Skeletal muscle satellite cell (primary cell): ENCODE data around the gene AJAP1.

ENCODE experiments used
- H3K27me3 ChIP-seq: 2 replicates; pipeline ENCODE4 v1.7.0; 2013; ENCODE audit warnings: low read length; ENCODE audit not compliant: control insufficient read depth, insufficient read depth
- H3K36me3 ChIP-seq: 2 replicates; pipeline ENCODE4 v1.7.0; 2013; ENCODE audit warnings: mild to moderate bottlenecking, control low read depth, low read length; ENCODE audit not compliant: insufficient read depth
- H3K4me1 ChIP-seq: 2 replicates; pipeline ENCODE4 v1.7.0; 2013; ENCODE audit warnings: low read length; ENCODE audit not compliant: control insufficient read depth, insufficient read depth
- H3K4me2 ChIP-seq: 2 replicates; pipeline ENCODE4 v1.7.0; 2013; ENCODE audit warnings: mild to moderate bottlenecking, low read length
- H3K4me3 ChIP-seq: 2 replicates; pipeline ENCODE4 v1.7.0; 2013; ENCODE audit warnings: low read length
- H3K9ac ChIP-seq: 2 replicates; pipeline ENCODE4 v1.7.0; 2013; ENCODE audit warnings: mild to moderate bottlenecking, low read depth, low read length, moderate library complexity
- H3K9me3 ChIP-seq: replicated peaks from 2 replicates; pipeline ENCODE4 v1.7.0; 2013; ENCODE audit warnings: mild to moderate bottlenecking, control low read depth, low read length

Gene AJAP1

GRCh38 chr1:4697801-4698200 lies 43.4 kb downstream of the AJAP1 start:
- no peak overlapping the region for H3K9ac ChIP-seq
- H3K27me3 ChIP-seq = no peaks in the 10 kb centered on the region
- H3K9me3 ChIP-seq = peaks cover 26% of the 10 kb centered on the region
- H3K4me3 ChIP-seq = no peak overlapping the region
- H3K36me3 ChIP-seq = no peaks in the 10 kb centered on the region
- H3K4me1 ChIP-seq = no peaks in the 10 kb centered on the region
- H3K4me2 ChIP-seq = no peak overlapping the region

GRCh38 chr1:4698911-4699310 lies 44.5 kb downstream of the AJAP1 start:
- no peak overlapping the region for H3K4me3 ChIP-seq
- no peak overlapping the region for H3K4me2 ChIP-seq
- H3K27me3 ChIP-seq = no peaks in the 10 kb centered on the region
- peaks cover 23% of the 10 kb centered on the region for H3K9me3 ChIP-seq
- H3K36me3 ChIP-seq = no peaks in the 10 kb centered on the region
- no peaks in the 10 kb centered on the region for H3K4me1 ChIP-seq
- no peak overlapping the region for H3K9ac ChIP-seq

- no peak overlapping the region for H3K4me3 ChIP-seq
- no peaks in the 10 kb centered on the region for H3K36me3 ChIP-seq
- H3K4me2 ChIP-seq = no peak overlapping the region
- H3K27me3 ChIP-seq = no peaks in the 10 kb centered on the region
- no peak overlapping the region for H3K9ac ChIP-seq
- no peaks in the 10 kb centered on the region for H3K4me1 ChIP-seq
- H3K9me3 ChIP-seq = peaks cover 18% of the 10 kb centered on the region
These were observed 45.2 kb downstream of the AJAP1 start for GRCh38 chr1:4699376-4700301.

GRCh38 chr1:4700801-4701200 lies 46.4 kb downstream of the AJAP1 start:
- Histone ChIP-seq H3K4me1 (no peaks in the 10 kb centered on the region), H3K4me3 (no peak overlapping the region), H3K27me3 (no peaks in the 10 kb centered on the region), H3K9ac (no peak overlapping the region), H3K36me3 (no peaks in the 10 kb centered on the region), H3K4me2 (no peak overlapping the region), H3K9me3 (peaks cover 15% of the 10 kb centered on the region)

- no peak overlapping the region for H3K4me2 ChIP-seq
- no peaks in the 10 kb centered on the region for H3K4me1 ChIP-seq
- no peaks in the 10 kb centered on the region for H3K36me3 ChIP-seq
- no peaks in the 10 kb centered on the region for H3K27me3 ChIP-seq
- peaks cover 14% of the 10 kb centered on the region for H3K9me3 ChIP-seq
- H3K9ac ChIP-seq = no peak overlapping the region
- no peak overlapping the region for H3K4me3 ChIP-seq
These were observed 46.9 kb downstream of the AJAP1 start for GRCh38 chr1:4701276-4701675.

- peaks cover 19% of the 10 kb centered on the region for H3K9me3 ChIP-seq
- H3K4me1 ChIP-seq = no peaks in the 10 kb centered on the region
- H3K36me3 ChIP-seq = no peaks in the 10 kb centered on the region
- H3K9ac ChIP-seq = no peak overlapping the region
- no peak overlapping the region for H3K4me3 ChIP-seq
- H3K27me3 ChIP-seq = no peaks in the 10 kb centered on the region
- no peak overlapping the region for H3K4me2 ChIP-seq
These were observed 48.1 kb downstream of the AJAP1 start for GRCh38 chr1:4702464-4702863.

GRCh38 chr1:4702932-4703331 lies 48.5 kb downstream of the AJAP1 start:
- H3K27me3 ChIP-seq = no peaks in the 10 kb centered on the region
- no peaks in the 10 kb centered on the region for H3K36me3 ChIP-seq
- H3K4me1 ChIP-seq = no peaks in the 10 kb centered on the region
- H3K9me3 ChIP-seq = peaks cover 19% of the 10 kb centered on the region
- H3K4me2 ChIP-seq = no peak overlapping the region
- no peak overlapping the region for H3K9ac ChIP-seq
- no peak overlapping the region for H3K4me3 ChIP-seq

- Histone ChIP-seq H3K9ac (no peak overlapping the region), H3K9me3 (peaks cover 16% of the 10 kb centered on the region), H3K4me2 (no peak overlapping the region), H3K4me3 (no peak overlapping the region), H3K4me1 (no peaks in the 10 kb centered on the region), H3K36me3 (no peaks in the 10 kb centered on the region), H3K27me3 (no peaks in the 10 kb centered on the region)
These were observed 49.2 kb downstream of the AJAP1 start for GRCh38 chr1:4703646-4704045.

GRCh38 chr1:4708840-4709507 lies 54.6 kb downstream of the AJAP1 start:
- Histone ChIP-seq H3K9ac (no peak overlapping the region), H3K27me3 (no peaks in the 10 kb centered on the region), H3K9me3 (peaks cover 17% of the 10 kb centered on the region), H3K4me1 (no peaks in the 10 kb centered on the region), H3K4me2 (no peak overlapping the region), H3K4me3 (no peak overlapping the region), H3K36me3 (no peaks in the 10 kb centered on the region)

GRCh38 chr1:4709641-4710040 lies 55.2 kb downstream of the AJAP1 start:
- Histone ChIP-seq H3K9me3 (peaks cover 20% of the 10 kb centered on the region), H3K27me3 (no peaks in the 10 kb centered on the region), H3K4me3 (no peak overlapping the region), H3K4me1 (no peaks in the 10 kb centered on the region), H3K9ac (no peak overlapping the region), H3K4me2 (no peak overlapping the region), H3K36me3 (no peaks in the 10 kb centered on the region)

GRCh38 chr1:4710592-4711415 lies 56.4 kb downstream of the AJAP1 start:
- Histone ChIP-seq H3K9me3 (peaks cover 25% of the 10 kb centered on the region), H3K4me1 (no peaks in the 10 kb centered on the region), H3K4me2 (no peak overlapping the region), H3K4me3 (no peak overlapping the region), H3K9ac (no peak overlapping the region), H3K36me3 (no peaks in the 10 kb centered on the region), H3K27me3 (no peaks in the 10 kb centered on the region)
